BJ (cell line): ENCODE data around the gene RHBDF2. TPM values are rescaled to one million over a fixed set of nuclear protein-coding genes. Genes with fewer than 3 reads are reported as not detected.
"Not testable (repeated sequence)": the region's sequence is repeated elsewhere in the genome, so short reads cannot be mapped to it uniquely, and the experiment has no call there.

Source experiments
- CTCF ChIA-PET: fragments of 350-600 bp; formaldehyde crosslinking; extraction: SDS; loops from one replicate; lab custom pipeline; 2021; ENCODE audit warnings: antibody characterized with exemption, inconsistent platforms; lab: Yijun Ruan, JAX
- POLR2A ChIA-PET: fragments of 300-600 bp; sonication (Branson Sonifier 250); formaldehyde crosslinking; extraction: SDS; loops from one replicate; lab custom pipeline; 2021; ENCODE audit warnings: antibody characterized with exemption; lab: Charles Lee
- DNase-seq: peaks from one replicate; pipeline ENCODE4 v3.0.0-alpha.2; 2011; ENCODE audit warnings: low read depth
- H3K27me3 ChIP-seq: 2 replicates; pipeline ENCODE4 v1.6.0; 2011; ENCODE audit warnings: low read length; ENCODE audit not compliant: control insufficient read depth, insufficient read depth
- H3K36me3 ChIP-seq: 2 replicates; pipeline ENCODE4 v1.5.1; 2011; ENCODE audit warnings: low read length; ENCODE audit not compliant: control insufficient read depth, insufficient read depth
- H3K4me3 ChIP-seq: 2 replicates; pipeline ENCODE4 v1.5.1; 2011; ENCODE audit warnings: low read depth, mild to moderate bottlenecking, control low read depth, low read length
- CTCF ChIP-seq: IDR thresholded peaks from 2 replicates; pipeline ENCODE4 v1.5.1; 2011; ENCODE audit warnings: low read depth, mild to moderate bottlenecking, control low read depth, inconsistent platforms, low read length, moderate library complexity; ENCODE audit not compliant: insufficient read depth
- polyA plus RNA-seq: library from polyadenylated mRNA; depleted of rRNA; stranded (reverse); fragments of >200 nt; gene quantifications from 2 replicates; pipeline ENCODE4 v1.2.3, GENCODE V29; 2011

Gene RHBDF2
- polyA plus RNA-seq, 1 experiment, result 8.9 TPM

- peaks cover 8% of the 10 kb centered on the region for H3K27me3 ChIP-seq
- no peak overlapping the region for H3K4me3 ChIP-seq
- TF ChIP-seq CTCF, result no peak
- DNase-seq, result no peak
- no peaks in the 10 kb centered on the region for H3K36me3 ChIP-seq
- CTCF ChIA-PET, result interaction anchor here (0.7 to 19.7 kb wide), 7 partner anchors 12 to 126 kb away, joined by 3 to 442 read pairs (median 4); partner anchors contain the start of genes AANAT, SPHK1 and UBE2O
- POLR2A ChIA-PET, result no interaction called here
Measured at GRCh38 chr17:76510831-76511244, 9.6 kb upstream of the RHBDF2 start.

- POLR2A ChIA-PET, H3K27me3 ChIP-seq, H3K4me3 ChIP-seq, DNase-seq, H3K36me3 ChIP-seq: not testable (repeated sequence)
- CTCF ChIA-PET, result interaction anchor here (1.4 to 19.7 kb wide), 8 partner anchors 11 to 101 kb away, joined by 3 to 442 read pairs (median 12); partner anchors contain the start of genes AANAT and UBE2O
Measured at GRCh38 chr17:76508472-76509063, 7.3 kb upstream of the RHBDF2 start.

- Histone ChIP-seq H3K4me3 (no peak overlapping the region), H3K27me3 (peaks cover 8% of the 10 kb centered on the region), H3K36me3 (no peaks in the 10 kb centered on the region)
- ChIA-PET POLR2A (no interaction called here), CTCF (interaction anchor here (0.7 to 19.7 kb wide), 17 partner anchors 9 to 203 kb away, joined by 3 to 442 read pairs (median 7); partner anchors contain the start of genes AANAT and UBE2O)
- TF ChIP-seq CTCF, result peak; percentile 89
- DNase-seq, result no peak
Measured at GRCh38 chr17:76506408-76507345, 5.5 kb upstream of the RHBDF2 start.

- peaks cover 8% of the 10 kb centered on the region for H3K27me3 ChIP-seq
- ChIA-PET CTCF (interaction anchor here (0.6 to 19.7 kb wide), 2 partner anchors 44 to 364 kb away, joined by 3 to 442 read pairs; partner anchors contain the start of genes AANAT and UBE2O), POLR2A (no interaction called here)
- DNase-seq, result no peak
- H3K36me3 ChIP-seq, result no peaks in the 10 kb centered on the region
- TF ChIP-seq CTCF, result peak; percentile 14; the same call in 1 of the 2 replicates
- H3K4me3 ChIP-seq, result no peak overlapping the region
Measured at GRCh38 chr17:76504117-76504516, 2.9 kb upstream of the RHBDF2 start.

- DNase-seq, result no peak
- POLR2A ChIA-PET, result no interaction called here
Measured at GRCh38 chr17:76502341-76503211, 1.4 kb upstream of the RHBDF2 start.

More at GRCh38 chr17:76502341-76503211, 1.4 kb upstream of the RHBDF2 start:
- peaks cover 4% of the 10 kb centered on the region; the same call in 1 of the 2 replicates for H3K27me3 ChIP-seq
- CTCF ChIA-PET, result interaction anchor here (1.2 to 19.7 kb wide), 4 partner anchors 13 to 94 kb away, joined by 3 to 442 read pairs (median 8); partner anchors contain the start of genes AANAT and UBE2O
- TF ChIP-seq CTCF, result no peak
- H3K36me3 ChIP-seq, result no peaks in the 10 kb centered on the region
- H3K4me3 ChIP-seq, result no peak overlapping the region
